ENCODE data around the gene FOSL2.
A peak's percentile ranks its signal among the peaks of the same experiment; 100 is the strongest.

The FOSL2 gene

GRCh38 chr2:28392297-28393113, at the start of gene FOSL2:
FOSL2 (plus strand) TSS chr2:28392858; CDS start chr2:28393721, 863 bp downstream.
- peak; percentile 93 for DNase-seq

GRCh38 chr2:28343184-28343942, 49.3 kb upstream of the FOSL2 start:
- no peak for DNase-seq

GRCh38 chr2:28343971-28344715, 48.5 kb upstream of the FOSL2 start:
- no peak for DNase-seq

- DNase-seq: no peak
Measured at GRCh38 chr2:28344756-28345373, 47.8 kb upstream of the FOSL2 start.

GRCh38 chr2:28345619-28346018, 47.0 kb upstream of the FOSL2 start:
- no peak for DNase-seq

- DNase-seq: no peak
Measured at GRCh38 chr2:28346587-28346986, 46.1 kb upstream of the FOSL2 start.

- no peak for DNase-seq
Measured at GRCh38 chr2:28347193-28347592, 45.5 kb upstream of the FOSL2 start.

GRCh38 chr2:28347596-28347995, 45.1 kb upstream of the FOSL2 start:
- DNase-seq: no peak

- peak; percentile 45 for DNase-seq
Measured at GRCh38 chr2:28348149-28348567, 44.5 kb upstream of the FOSL2 start.

GRCh38 chr2:28348921-28349320, 43.7 kb upstream of the FOSL2 start:
- DNase-seq: no peak

GRCh38 chr2:28349546-28350165, 43.0 kb upstream of the FOSL2 start:
- no peak for DNase-seq

- DNase-seq: no peak
Measured at GRCh38 chr2:28350196-28350595, 42.5 kb upstream of the FOSL2 start.

GRCh38 chr2:28350791-28351285, 41.8 kb upstream of the FOSL2 start:
- no peak for DNase-seq

GRCh38 chr2:28351621-28352020, 41.0 kb upstream of the FOSL2 start:
- DNase-seq: no peak

- no peak for DNase-seq
Measured at GRCh38 chr2:28352104-28352503, 40.6 kb upstream of the FOSL2 start.

GRCh38 chr2:28352610-28353195, 40.0 kb upstream of the FOSL2 start:
- no peak for DNase-seq

- DNase-seq: no peak
Measured at GRCh38 chr2:28354920-28355520, 37.6 kb upstream of the FOSL2 start.

- DNase-seq: no peak
Measured at GRCh38 chr2:28355521-28356094, 37.0 kb upstream of the FOSL2 start.

GRCh38 chr2:28356095-28356911, 36.4 kb upstream of the FOSL2 start:
- no peak for DNase-seq

GRCh38 chr2:28357055-28357454, 35.6 kb upstream of the FOSL2 start:
- no peak for DNase-seq

Data from stimulated activated CD4-positive, alpha-beta T cell treated with anti-CD3 and anti-CD28 coated beads, Interleukin-4, amount 100 ng/mL, for 24 hours (primary cell).